ENCODE measurements around the gene FKBP9.

FKBP9 gene

DNA sequence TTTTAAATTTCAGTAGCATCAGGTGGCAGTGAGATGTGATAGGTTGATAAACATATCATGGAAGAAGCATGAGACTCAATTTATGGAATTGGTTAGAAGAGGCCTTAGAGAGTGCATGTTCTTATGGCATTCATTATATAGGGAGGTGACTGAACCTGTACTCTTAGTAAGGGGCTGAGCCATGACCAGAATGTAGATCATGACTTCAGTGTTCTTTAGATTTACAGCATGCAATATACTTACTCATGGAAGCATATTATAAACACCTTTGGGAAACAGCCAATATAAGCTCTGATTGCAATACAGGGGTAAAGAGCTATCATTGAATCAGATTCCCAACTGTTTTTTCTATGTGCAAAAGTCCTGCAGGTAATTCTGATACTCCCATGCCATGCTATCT, 55.1 kb downstream of the FKBP9 start:
- DNase-seq = no peak

DNA sequence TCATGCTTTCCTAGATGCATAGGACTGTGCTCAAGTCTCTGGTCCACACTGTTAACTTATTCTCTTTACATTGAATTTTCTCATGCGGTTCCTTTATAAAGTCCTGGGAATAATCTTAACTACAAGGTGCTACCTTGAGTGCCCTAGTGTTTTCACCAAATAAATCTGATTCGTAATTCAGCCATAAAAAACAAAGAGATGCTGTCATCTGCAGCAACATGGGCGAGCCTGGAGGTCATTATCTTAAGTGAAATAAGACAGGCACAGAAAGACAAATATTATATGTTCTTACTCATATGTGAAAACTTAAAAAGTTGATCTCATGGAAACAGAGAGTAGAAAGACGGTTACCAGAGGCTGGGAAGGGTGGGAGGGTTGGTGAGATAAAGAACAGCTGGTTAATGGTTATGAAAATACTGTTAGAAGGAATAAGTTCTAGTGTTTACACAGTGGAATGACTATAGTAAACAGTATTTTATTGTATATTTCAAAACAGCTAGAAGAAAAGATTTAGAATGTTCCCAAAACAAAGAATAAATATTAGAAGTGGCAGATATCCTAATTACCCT, 67.0 kb downstream of the FKBP9 start:
- no peak for DNase-seq

DNA sequence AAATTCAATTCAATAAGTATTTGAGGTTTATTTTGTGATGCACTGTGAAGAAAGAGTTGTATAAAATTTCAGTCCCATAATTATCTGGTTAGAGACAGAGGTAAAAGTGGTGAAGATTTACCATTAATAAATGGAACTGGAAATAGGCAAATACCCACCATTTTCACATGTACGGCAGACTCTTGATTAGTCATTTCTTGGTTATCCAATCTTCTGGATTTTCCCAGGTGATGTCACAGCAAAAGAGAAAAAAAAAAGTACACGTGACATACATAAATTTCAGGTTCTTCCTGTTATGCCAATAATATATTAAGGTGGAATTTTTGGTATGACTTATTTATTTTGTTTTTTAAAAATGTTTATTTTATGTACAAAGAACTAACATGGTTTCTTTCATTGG, 78.5 kb downstream of the FKBP9 start:
- DNase-seq = no peak

DNA sequence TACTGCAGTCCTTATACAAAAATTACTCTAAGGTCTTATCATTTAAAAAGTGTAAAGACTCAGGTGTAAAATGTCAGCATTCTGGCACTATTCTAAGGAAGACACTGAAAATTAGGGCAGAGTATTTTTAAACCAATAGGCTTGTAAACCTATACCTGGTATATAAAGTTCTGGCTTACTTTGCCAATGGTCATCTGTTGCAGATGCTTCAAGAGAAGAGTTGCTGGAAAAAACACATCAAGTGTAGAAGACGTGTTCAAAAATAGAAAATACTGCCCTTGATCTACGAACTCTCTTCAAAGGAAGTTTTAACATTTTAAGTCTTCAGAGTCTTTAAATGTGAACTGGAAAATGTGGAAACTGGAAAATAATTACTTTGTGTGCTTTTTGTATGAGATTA, 81.4 kb downstream of the FKBP9 start:
- DNase-seq = no peak

DNA sequence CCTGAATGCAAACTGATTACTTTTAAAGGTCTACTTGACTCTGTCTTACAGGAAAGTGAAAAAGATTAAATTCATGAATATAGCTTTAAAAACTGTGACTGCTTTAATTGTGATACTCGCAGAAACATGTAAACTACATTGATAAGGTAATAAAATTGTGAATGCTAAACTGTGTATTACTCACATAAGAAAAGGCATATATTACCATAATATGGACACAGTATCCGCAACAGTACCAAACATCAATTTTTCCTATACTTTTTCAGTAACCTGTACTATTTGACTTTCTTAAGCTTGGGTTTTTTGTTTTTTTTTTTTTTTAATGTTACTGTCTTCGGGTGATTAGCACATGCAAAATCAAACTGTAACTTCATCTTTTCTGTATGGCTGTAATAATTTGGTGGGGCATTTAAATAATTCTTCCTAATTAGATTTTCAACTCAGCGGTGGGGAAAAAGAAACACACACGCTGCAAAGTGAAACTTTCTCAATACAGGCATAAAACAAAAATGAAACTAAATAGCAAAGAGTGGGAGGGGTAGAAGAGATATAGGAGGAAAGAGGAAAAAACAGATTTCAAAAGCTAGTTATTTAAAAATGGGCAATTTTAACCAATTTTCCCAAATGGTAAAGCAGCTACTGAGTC, 82.1 kb downstream of the FKBP9 start:
- DNase-seq = no peak

DNA sequence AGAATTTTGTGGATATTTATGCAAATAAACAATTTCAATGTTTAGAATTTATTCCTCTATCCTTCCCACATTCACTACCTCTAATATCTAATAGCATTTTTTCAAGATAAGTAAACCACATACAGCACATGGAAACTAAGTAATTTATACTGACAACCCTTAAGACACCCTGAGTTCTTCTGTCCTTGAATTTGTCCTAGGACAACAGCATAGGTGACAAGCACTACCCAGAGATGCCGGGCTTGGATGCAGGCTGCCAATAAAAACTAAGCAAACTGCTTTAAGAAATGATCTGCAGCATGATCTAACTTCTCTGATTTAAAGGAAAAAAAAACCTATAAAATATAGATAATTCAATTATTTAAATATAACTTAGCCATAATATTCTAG, 82.7 kb downstream of the FKBP9 start:
- DNase-seq = no peak

DNA sequence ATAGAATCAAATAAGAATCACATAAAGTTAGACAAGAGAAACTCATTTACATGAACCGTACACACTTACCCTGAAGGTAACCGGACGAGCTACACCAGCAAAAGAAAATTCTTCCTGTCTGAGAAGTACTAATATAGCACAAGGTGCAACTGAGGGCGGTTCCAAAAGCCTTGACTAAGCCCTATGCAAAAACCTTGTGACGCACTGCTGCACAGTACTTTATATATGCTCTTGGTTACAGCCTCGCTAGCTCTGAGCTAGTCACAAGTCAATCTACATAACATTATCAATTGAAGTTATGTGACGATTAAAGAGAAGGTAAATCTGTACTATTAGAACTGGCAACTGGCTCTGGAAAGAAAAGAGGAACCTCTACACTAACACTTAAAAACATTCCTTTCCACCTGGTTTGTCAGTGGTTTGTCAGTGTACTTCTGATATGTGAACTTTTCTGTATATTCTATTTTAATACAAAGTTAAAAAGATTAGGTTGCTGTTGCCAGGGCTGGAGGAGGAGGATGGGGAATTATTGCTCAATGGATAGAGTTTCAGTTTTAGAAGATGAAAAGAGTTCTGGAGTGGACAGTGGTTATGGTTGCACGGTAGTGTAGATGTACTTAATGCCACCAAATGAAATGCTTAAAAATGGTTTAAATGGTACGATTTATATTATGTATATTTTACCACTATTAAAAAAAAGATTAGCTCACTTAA, 83.7 kb downstream of the FKBP9 start:
- no peak for DNase-seq

DNA sequence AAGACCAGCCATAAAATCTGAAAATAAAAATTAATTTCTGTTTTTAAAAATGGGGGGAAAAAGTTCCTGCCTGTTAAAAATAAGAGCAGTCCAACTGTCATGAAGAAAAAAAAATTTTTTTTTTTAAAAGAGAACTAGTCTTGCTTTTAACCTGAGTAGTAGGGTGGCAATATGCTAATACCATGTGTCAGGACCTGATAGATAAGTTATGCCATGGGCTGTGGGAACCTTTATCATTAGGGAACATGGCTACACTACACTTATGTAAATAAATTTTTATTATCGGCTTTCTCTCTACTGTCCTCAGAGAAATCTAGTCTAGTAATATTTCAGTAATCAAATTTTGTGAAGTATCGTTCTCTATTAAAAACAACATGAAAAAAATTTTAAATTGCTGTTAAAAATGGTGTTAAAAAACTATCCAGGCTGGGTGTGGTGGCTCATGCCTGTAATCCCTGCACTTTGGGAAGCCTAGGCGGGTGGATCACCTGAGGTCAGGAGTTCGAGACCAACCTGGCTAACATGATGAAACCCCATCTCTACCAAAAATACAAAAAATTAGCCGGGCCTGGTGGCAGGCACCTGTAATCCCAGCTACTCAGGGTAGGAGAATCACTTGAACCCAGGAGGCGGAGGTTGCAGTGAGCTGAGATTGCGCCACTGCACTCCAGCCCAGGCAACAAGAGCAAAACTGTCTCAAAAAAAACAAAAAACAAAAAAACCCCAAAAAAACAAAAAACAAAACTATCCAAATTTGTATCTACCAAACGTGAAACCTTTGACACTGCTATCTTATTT, 84.6 kb downstream of the FKBP9 start:
- DNase-seq = no peak

DNA sequence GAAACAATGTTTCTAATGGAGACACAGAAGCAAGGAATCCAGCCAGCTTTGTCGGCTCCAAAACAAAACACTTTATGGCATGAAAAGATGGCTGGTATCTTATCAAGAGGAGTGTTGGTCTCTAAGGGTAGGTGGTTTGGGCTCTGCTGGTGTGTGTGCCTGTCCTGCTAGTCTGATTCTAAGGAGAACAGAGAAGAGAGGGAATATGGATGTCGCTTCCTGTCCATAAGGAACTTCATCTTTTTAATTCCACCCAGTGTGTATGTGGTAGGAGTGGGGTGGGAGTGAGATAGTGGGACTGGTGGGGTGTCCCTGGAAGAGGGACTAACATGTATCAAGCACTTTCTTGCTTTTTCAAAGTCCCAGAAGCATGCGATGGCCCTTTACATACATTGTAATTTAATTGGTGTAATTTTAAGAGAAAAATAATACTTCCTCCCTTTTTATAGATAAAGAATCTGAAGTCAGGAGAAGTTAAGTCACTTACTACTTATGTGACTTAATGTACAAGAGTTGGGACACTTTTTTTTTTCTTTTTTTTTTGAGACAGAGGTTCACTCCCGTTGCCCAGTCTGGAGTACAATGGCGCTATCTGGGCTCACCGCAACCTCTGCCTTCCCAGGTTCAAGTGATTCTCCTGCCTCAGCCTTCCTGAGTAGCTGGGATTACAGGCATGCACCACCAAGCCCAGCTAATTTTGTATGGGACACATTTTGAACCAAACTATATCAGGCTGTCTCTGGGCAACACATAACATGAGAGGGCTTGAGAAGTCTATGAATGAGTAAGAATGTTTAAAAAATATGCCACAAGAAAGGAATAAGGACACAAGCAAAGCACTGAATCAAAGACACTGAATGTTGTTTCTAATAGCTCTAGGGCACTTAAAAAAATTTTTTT, 86.5 kb downstream of the FKBP9 start:
- DNase-seq = no peak

DNA sequence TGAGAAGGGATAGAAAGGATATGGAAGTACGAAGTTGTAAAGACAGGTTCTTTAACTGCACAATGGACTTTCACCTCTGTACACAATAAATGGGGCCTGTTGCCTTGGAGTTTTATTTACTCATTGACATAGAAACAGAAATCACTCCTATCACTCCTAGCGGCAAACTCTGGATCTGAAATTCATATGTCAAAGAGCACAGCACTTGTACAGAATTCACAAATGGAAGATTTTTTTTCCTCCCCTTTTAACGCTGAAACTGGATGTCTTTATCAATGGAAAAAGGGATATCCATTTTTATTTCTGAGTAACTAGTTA, 87.1 kb downstream of the FKBP9 start:
- DNase-seq = no peak

DNA sequence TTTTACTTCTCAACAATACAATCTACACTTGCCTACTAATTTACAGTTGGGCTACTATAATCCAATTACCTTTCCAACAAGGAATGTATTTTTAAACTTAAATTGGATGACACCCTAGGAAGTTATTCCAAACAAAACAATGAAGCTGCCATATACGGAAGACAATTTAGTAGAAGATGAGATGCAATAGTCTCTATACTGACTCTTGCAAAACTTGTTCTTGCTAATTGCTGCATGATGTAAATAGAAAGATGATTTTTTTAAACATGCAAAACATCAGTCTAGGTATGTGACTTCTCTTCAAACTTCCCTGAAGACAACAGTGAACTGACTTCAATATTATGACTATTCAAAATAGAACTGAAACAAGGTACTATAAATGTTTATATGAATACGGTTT, 87.7 kb downstream of the FKBP9 start:
- DNase-seq = peak; percentile 45

DNA sequence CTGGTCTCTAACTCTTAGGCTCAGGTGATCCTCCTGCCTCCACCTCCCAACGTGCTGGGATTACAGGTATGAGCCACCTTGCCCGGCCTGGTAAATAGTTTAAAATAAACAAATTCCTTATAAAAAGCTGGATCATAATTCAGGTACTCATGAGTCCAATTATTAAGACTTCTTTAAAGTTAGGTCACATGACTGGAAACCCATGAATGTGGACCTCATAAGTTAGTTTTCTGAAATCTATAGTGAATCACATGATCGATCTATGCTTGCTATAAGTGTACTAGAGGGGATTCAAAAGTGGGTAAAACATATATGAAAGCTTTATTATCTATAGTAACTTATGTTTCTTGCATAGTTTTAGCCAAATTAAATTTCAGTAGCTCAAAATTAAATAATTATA, 91.0 kb downstream of the FKBP9 start:
- DNase-seq = no peak

DNA sequence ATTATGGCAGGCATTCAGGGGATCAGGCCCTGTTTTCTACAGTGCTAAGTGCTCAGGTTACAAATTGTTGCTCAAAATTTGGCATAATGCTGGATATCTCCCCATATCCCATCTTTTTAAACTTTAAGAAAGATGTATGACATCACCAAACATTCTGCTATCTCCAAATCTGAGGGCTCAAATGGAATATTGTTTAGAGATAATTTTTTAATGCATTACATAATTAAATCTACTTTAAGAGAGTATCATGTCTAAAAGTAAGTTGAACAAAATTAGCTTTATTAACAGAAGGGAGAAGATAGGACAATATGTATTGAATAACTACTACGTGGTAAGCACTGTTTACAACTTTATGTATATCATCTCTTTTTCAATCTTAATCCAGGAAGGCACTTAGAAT, 91.5 kb downstream of the FKBP9 start:
- DNase-seq = no peak

DNA sequence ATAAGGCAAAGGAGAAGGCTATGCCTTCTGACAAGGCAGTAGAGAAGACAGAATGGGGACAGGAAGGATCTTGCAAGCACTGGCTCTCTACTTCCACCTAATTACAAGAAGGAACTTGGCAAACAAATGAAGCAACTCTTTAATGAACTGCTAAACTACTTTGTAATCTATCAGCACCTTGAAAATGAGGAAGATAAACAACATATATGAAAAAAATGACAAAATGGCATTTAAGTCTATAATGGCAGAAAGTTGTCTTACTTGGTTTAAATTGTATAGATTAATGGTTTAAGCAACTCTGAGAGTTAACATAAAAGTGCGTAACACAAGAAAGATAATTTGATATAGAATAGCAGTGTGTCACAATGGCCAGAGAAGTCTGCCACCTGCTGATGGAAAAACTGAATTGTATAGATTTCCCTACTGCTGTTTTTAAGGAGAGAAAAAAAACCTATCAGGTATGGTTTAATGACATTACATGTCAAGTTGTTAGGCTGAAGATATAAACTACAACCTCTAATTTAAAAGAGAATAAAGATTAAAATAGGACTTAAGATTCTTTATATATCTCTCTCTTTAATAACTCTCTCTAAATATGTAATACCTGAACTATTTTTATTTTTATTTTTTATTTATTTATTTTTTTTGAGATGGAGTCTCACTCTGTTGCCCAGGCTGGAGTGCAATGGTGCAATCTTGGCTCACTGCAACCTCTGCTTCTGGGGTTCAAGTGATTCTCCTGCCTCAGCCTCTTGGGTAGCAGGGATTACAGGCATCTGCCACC, 93.5 kb downstream of the FKBP9 start:
- peak; percentile 53 for DNase-seq

DNA sequence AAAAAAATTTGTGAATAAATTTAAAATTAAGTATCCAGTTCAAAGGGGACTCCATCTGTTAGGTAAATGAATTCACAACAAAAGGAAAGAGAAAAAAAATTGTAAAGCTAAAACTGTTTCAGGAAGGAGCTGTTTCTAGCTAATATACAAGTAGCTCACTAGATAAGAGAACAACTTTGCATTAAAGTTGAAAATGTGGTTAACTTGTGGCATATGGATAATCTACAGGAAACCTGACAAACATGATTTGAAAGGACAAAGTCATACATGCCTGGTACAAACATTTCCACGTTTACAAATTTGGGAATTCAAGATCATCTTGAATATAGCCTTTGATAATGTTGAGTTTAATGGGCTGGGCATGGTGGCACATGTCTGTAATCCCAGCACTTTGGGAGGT, 96.5 kb downstream of the FKBP9 start:
- no peak for DNase-seq

DNA sequence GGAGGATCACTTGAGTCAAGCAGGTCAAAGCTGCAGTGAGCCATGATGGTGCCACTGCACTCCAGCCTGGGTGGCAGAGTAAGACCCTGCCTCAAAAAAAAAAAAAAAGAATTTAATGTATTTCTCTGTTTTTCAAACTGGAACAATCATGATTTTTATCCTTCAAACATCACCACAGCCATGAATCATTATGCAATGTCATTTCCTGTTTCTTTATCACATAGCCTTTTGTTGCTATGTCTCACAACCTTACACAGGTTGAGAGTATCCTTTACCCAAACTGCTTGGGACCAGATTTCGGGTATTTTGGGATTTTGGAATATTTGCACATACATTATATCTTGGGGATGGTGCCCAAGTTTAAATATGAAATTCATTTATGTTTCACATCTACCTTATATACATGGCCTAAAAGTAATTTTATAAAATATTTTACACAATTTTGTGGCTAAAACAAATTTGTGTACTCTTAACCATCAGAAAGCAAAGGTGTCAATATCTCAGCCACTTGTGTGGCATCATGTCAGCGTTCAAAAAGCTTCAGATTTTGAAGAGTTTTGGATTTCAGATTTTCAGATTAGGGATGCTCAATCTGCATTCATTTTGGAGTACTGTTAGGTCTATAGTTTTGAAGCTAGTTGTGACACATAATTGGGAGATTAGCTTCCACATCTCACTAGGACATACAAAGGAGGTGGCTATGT, 97.2 kb downstream of the FKBP9 start:
- peak; percentile 22 for DNase-seq

DNA sequence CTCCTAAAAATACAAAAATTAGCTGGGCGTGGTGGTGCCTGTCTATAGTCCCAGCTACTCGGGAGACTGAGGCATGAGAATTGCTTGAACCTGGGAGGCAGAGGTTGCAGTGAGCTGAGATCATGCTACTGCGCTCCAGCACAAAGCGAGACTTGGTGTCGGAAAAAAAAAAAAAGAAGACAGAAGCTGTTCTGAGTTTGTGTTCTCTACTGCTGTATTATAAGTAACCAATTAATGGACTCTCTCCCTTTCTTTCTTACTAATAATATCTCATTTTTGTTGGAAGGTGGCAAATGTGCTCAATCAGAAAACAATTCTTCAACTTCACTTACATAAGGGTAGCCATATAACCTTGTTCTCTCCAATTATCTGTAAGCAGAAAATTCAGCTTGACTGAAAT, 97.9 kb downstream of the FKBP9 start:
- DNase-seq = no peak

Measured in fibroblast of skin of right biceps (primary cell).